ENCODE data around the gene NBEA.

NBEA gene

GRCh38 chr13:35179494-35179893 lies 237.4 kb downstream of the NBEA start:
- DNase-seq (ENCODE audit: low read depth, low spot score): no peak

GRCh38 chr13:35179920-35180663 lies 238.0 kb downstream of the NBEA start:
- DNase-seq (ENCODE audit: low read depth, low spot score): no peak

GRCh38 chr13:35190241-35190640 lies 248.2 kb downstream of the NBEA start:
- DNase-seq (ENCODE audit: low read depth, low spot score): no peak

GRCh38 chr13:35191883-35192282 lies 249.8 kb downstream of the NBEA start:
- no peak for DNase-seq (ENCODE audit: low read depth, low spot score)

GRCh38 chr13:35198613-35199200 lies 256.6 kb downstream of the NBEA start:
- no peak for DNase-seq (ENCODE audit: low read depth, low spot score)

- no peak for DNase-seq (ENCODE audit: low read depth, low spot score)
These were observed 266.5 kb downstream of the NBEA start for GRCh38 chr13:35208587-35208986.

- no peak for DNase-seq (ENCODE audit: low read depth, low spot score)
These were observed 268.2 kb downstream of the NBEA start for GRCh38 chr13:35210261-35210660.

- no peak for DNase-seq (ENCODE audit: low read depth, low spot score)
These were observed 269.9 kb downstream of the NBEA start for GRCh38 chr13:35211949-35212348.

GRCh38 chr13:35213911-35214310 lies 271.8 kb downstream of the NBEA start:
- DNase-seq (ENCODE audit: low read depth, low spot score): no peak

- DNase-seq (ENCODE audit: low read depth, low spot score): no peak
These were observed 274.1 kb downstream of the NBEA start for GRCh38 chr13:35216131-35216530.

- no peak for DNase-seq (ENCODE audit: low read depth, low spot score)
These were observed 277.0 kb downstream of the NBEA start for GRCh38 chr13:35219021-35219420.

- DNase-seq (ENCODE audit: low read depth, low spot score): no peak
These were observed 283.1 kb downstream of the NBEA start for GRCh38 chr13:35225159-35225558.

GRCh38 chr13:35225582-35225981 lies 283.5 kb downstream of the NBEA start:
- DNase-seq (ENCODE audit: low read depth, low spot score): no peak

- DNase-seq (ENCODE audit: low read depth, low spot score): no peak
These were observed 286.5 kb downstream of the NBEA start for GRCh38 chr13:35228536-35228935.

- no peak for DNase-seq (ENCODE audit: low read depth, low spot score)
These were observed 289.4 kb downstream of the NBEA start for GRCh38 chr13:35231426-35231825.

- DNase-seq (ENCODE audit: low read depth, low spot score): no peak
These were observed 296.2 kb downstream of the NBEA start for GRCh38 chr13:35238274-35238673.

GRCh38 chr13:35252536-35253205 lies 310.6 kb downstream of the NBEA start:
- no peak for DNase-seq (ENCODE audit: low read depth, low spot score)

GRCh38 chr13:35255241-35255640 lies 313.2 kb downstream of the NBEA start:
- DNase-seq (ENCODE audit: low read depth, low spot score): no peak

- no peak for DNase-seq (ENCODE audit: low read depth, low spot score)
These were observed 314.5 kb downstream of the NBEA start for GRCh38 chr13:35256459-35257148.

- no peak for DNase-seq (ENCODE audit: low read depth, low spot score)
These were observed 318.2 kb downstream of the NBEA start for GRCh38 chr13:35260316-35260715.

- no peak for DNase-seq (ENCODE audit: low read depth, low spot score)
These were observed 324.3 kb downstream of the NBEA start for GRCh38 chr13:35266412-35266811.

- DNase-seq (ENCODE audit: low read depth, low spot score): no peak
These were observed 336.8 kb downstream of the NBEA start for GRCh38 chr13:35278917-35279316.
